AG10803 (cell line): ENCODE results near the gene TBCC.
"Not testable (repeated sequence)": the region's sequence is repeated elsewhere in the genome, so short reads cannot be mapped to it uniquely, and the experiment has no call there.

Source experiments
- DNase-seq: peaks from one replicate; pipeline ENCODE4 v3.0.0; 2010; ENCODE audit warnings: low read depth
- H3K4me3 ChIP-seq: 2 replicates; pipeline ENCODE4 v1.5.1; 2011; ENCODE audit warnings: mild to moderate bottlenecking, low read length, control low read depth
- TF ChIP-seq, protein P1 (sequence below): conservative IDR thresholded peaks from 2 replicates; pipeline ENCODE4 v1.5.1; 2011; ENCODE audit warnings: mild to moderate bottlenecking, low read length, control low read depth, inconsistent platforms

Gene TBCC

DNA sequence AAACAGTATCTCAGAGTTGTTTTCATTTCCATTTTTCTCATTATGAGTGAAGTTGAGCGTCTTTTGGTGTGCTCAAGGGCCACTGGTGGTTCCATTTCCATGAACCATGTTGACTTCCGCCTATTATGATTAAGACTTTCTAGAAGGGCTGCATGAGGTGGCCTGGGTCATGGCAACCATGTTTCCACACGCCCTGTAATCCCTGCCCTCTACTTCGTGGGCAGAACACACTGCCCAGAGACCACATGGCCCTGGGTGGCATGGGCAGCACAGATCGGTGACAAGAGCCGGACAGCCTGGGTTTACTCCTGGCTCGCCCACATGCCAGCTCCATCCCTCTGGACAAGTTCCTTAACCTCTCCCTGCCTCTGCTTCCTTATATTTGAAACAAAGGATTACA lies 38.3 kb downstream of the TBCC start:
- TF ChIP-seq, protein P1, sequence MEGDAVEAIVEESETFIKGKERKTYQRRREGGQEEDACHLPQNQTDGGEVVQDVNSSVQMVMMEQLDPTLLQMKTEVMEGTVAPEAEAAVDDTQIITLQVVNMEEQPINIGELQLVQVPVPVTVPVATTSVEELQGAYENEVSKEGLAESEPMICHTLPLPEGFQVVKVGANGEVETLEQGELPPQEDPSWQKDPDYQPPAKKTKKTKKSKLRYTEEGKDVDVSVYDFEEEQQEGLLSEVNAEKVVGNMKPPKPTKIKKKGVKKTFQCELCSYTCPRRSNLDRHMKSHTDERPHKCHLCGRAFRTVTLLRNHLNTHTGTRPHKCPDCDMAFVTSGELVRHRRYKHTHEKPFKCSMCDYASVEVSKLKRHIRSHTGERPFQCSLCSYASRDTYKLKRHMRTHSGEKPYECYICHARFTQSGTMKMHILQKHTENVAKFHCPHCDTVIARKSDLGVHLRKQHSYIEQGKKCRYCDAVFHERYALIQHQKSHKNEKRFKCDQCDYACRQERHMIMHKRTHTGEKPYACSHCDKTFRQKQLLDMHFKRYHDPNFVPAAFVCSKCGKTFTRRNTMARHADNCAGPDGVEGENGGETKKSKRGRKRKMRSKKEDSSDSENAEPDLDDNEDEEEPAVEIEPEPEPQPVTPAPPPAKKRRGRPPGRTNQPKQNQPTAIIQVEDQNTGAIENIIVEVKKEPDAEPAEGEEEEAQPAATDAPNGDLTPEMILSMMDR, result no peak
- no peak for DNase-seq
- H3K4me3 ChIP-seq, result no peak overlapping the region

DNA sequence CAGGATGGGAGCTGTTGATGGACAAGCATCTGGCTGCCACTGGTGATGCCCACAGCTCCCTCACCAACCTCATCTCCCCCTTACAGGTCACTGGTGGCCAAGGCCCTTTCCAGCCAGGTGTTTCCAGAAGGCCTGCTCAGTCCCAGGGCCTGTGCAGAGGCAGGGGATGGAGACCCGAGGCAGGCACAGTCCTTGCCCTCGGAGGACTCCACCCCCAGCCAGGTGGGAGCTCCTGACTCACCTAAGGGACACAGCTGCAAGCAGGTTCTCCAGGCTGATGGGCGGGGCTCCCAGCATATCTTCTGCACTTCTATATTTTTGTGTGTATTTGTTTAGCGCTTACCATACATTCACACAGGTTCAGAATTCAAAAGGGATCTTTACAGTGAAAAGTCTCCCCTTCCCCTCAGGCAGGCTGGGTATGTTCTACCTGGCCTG lies 40.9 kb downstream of the TBCC start:
- no peak overlapping the region for H3K4me3 ChIP-seq
- TF ChIP-seq, protein P1, result no peak
- DNase-seq, result no peak

DNA sequence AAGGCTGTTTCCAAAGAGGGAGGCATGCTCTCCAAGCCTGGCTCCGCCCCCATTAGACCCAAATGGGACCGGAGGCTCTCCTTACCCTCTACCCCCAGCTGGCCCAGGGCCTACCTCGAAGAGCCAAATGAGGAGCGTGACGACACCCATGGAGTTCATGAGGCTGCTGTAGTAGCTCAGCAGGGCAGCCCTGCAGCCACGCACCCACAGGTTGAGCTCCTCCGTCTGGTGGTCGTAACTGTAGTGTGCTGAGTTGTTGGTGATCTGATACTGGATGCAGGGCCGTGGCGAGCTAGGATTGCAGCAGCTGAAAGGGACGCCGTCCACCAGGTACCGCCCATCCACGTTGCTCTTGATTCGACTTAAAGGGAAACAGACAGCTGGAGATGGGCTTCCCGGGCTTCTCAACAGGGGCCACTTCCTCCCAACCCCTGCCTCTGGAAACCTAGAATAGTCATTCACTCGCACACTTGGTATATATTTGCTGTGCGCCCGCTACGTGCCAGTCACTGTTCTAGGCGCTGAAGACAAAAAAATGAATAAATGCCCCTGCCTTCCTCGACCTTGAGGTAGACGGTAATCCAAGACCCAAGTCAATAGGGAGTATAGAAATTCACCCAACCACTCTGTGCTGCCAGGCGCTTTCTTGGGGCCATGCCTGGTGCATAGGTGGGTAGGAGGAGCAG lies 41.5 kb downstream of the TBCC start:
- DNase-seq, result no peak
- TF ChIP-seq, protein P1, result no peak
- H3K4me3 ChIP-seq, result peak overlapping the region; percentile 33

DNA sequence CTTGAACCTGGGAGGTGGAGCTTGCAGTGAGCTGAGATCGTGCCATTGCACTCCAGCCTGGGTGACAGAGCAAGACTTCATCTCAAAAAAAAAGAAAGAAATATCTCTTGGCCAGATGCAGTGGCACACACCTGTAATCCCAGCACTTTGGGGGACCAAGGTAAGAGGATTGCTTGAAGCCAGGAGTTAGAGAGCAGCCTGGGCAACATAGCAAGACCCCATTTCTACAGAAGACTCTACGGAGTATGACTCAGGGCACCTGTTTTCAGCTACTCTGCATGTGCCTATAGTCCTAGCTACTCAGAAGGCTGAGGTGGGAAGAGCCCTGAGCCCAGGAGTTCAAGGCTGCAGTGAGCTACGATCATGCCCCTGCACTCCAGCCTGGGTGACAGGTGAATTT lies 43.1 kb downstream of the TBCC start:
- not testable (repeated sequence) for H3K4me3 ChIP-seq

DNA sequence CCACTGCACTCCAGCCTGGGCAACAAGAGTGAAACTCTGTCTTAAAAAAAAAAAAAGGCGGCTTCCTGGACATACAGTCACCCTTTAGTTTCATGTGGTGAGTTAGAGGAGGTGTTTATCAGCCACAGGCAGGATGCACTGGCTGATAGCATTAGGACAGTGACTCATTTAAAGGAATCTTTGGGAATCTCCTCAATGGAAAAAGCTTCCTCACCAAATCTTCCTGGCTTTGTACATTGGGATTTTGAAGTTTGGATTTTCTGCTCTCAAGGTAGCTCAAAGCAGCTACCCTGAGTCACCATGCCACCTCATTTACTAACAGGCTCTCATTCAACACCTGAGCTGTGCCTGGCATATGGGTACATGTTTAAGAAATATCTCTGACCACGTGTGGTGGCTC lies 43.7 kb downstream of the TBCC start:
- TF ChIP-seq, protein P1, result no peak
- DNase-seq, result peak; percentile 49
- no peak overlapping the region for H3K4me3 ChIP-seq

More for the DNA sequence above, 43.1 kb downstream of the TBCC start:
- not testable (repeated sequence) for DNase-seq

DNA sequence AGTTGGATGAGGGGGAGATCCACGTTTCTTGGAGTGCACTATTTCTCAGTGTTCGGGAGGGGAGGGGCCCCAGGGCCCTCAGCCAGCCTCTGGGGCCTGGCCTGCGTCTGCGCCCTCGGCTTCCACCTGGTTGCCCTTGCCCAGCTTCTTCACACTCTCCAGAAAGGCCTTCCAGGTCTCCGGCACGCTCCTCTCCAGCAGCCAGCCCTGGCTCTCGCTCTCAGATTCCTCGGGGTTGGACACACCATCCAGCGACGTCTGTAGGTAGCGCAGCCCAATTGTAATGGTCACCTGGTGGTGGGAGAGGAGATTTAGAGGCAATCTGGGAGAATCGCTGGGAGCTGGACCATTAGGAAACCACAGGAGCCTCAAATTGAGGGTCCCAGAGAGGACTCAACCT lies 47.7 kb downstream of the TBCC start:
- no peak overlapping the region for H3K4me3 ChIP-seq
- no peak for DNase-seq
- TF ChIP-seq, protein P1, result no peak

DNA sequence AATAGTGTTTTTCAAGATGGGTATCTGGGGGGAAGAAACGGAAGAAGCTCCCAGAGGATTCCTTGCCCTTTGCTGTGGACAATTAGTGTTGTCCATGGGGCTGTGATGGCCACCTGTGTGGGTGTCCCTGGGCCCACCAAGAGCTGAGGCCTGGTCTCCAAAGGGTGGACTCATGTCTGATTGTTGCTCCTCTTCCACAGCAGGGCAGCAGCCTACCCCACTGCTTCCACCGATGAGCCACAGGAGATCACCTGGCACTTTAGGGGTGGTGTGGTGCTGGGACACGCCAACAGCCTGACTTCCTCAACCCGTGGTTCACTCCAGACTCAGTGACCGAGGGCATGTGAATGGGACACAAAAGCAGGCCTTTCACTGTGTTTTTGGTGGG lies 48.6 kb downstream of the TBCC start:
- TF ChIP-seq, protein P1, result no peak

More for the DNA sequence above, 48.6 kb downstream of the TBCC start:
- DNase-seq, result no peak
- H3K4me3 ChIP-seq, result no peak overlapping the region
